Mesendoderm (in vitro differentiated cells): ENCODE measurements around the gene DOK1.

Experiments
- DNase-seq: peaks from one replicate; pipeline ENCODE4 v3.0.0; 2013
- H2AK5ac ChIP-seq: 2 replicates; pipeline ENCODE4 v1.6.1; 2013; ENCODE audit warnings: low read length, inconsistent platforms
- H2BK120ac ChIP-seq: 2 replicates; pipeline ENCODE4 v1.6.1; 2013; ENCODE audit warnings: low read depth, mild to moderate bottlenecking, low read length, moderate library complexity, mixed read lengths
- H2BK15ac ChIP-seq: replicated peaks from 2 replicates; pipeline ENCODE4 v1.6.1; 2013; ENCODE audit warnings: low read depth, mild to moderate bottlenecking, moderate library complexity
- H2BK5ac ChIP-seq: 2 replicates; pipeline ENCODE4 v1.6.1; 2013; ENCODE audit warnings: low read length, inconsistent platforms
- H3K18ac ChIP-seq: 2 replicates; pipeline ENCODE4 v1.6.1; 2013; ENCODE audit warnings: mild to moderate bottlenecking, low read length, mixed read lengths
- H3K23ac ChIP-seq: one replicate; pipeline ENCODE4 v1.6.1; 2013; ENCODE audit warnings: low read length
- H3K27ac ChIP-seq: 2 replicates; pipeline ENCODE4 v1.5.1; 2013; ENCODE audit warnings: low read depth, mild to moderate bottlenecking, inconsistent platforms, low read length, moderate library complexity
- H3K27me3 ChIP-seq: 2 replicates; pipeline ENCODE4 v1.6.1; 2013; ENCODE audit warnings: low read length, control low read depth, mild to moderate bottlenecking, inconsistent platforms; ENCODE audit not compliant: insufficient read depth, poor library complexity
- H3K36me3 ChIP-seq: 2 replicates; pipeline ENCODE4 v1.6.1; 2013; ENCODE audit warnings: low read length, inconsistent platforms; ENCODE audit not compliant: control insufficient read depth, insufficient read depth
- H3K4ac ChIP-seq: one replicate; pipeline ENCODE4 v1.6.1; 2013; ENCODE audit warnings: low read depth, mild to moderate bottlenecking, low read length, moderate library complexity
- H3K4me1 ChIP-seq: 2 replicates; pipeline ENCODE4 v1.6.1; 2013; ENCODE audit warnings: low read depth, low read length, inconsistent platforms; ENCODE audit not compliant: control insufficient read depth
- H3K4me2 ChIP-seq: 2 replicates; pipeline ENCODE4 v1.6.1; 2013; ENCODE audit warnings: low read length
- H3K4me3 ChIP-seq: 2 replicates; pipeline ENCODE4 v1.5.1; 2013; ENCODE audit warnings: mild to moderate bottlenecking, low read length
- H3K56ac ChIP-seq: one replicate; pipeline ENCODE4 v1.6.1; 2013; ENCODE audit warnings: low read length
- H3K79me1 ChIP-seq: 2 replicates; pipeline ENCODE4 v1.6.1; 2013; ENCODE audit warnings: low read length, inconsistent platforms
- H3K79me2 ChIP-seq: 2 replicates; pipeline ENCODE4 v1.6.1; 2013; ENCODE audit warnings: mild to moderate bottlenecking, low read length; ENCODE audit not compliant: control insufficient read depth, insufficient read depth
- H3K9ac ChIP-seq: 2 replicates; pipeline ENCODE4 v1.6.1; 2013; ENCODE audit warnings: low read length, inconsistent platforms
- H4K5ac ChIP-seq: one replicate; pipeline ENCODE4 v1.6.1; 2013; ENCODE audit warnings: low read length
- H4K8ac ChIP-seq: one replicate; pipeline ENCODE4 v1.6.1; 2013; ENCODE audit warnings: low read depth, mild to moderate bottlenecking, control low read depth, low read length, moderate library complexity
- WGBS: extraction: QIAGEN DNeasy Blood & Tissue Kit; methylation state at CpG from one replicate; pipeline ENCODE4 v1.1.7; 2013; ENCODE audit warnings: low lambda C conversion rate, missing lambda C conversion rate; ENCODE audit not compliant: insufficient coverage; ENCODE audit errors: extremely low coverage; 5-methylcytosine and 5-hydroxymethylcytosine counted together

Gene DOK1

GRCh38 chr2:74515271-74515980 is 39.1 kb upstream of the DOK1 start:
- H3K4me1 ChIP-seq, result peaks cover 3% of the 10 kb centered on the region

GRCh38 chr2:74515981-74516633 is 38.4 kb upstream of the DOK1 start:
- Histone ChIP-seq H3K27me3 (peaks cover 73% of the 10 kb centered on the region), H2BK120ac (no peak overlapping the region), H3K79me1 (no peaks in the 10 kb centered on the region), H3K79me2 (no peaks in the 10 kb centered on the region), H2BK15ac (no peak overlapping the region), H4K8ac (no peak overlapping the region), H3K27ac (no peak overlapping the region), H3K4ac (no peak overlapping the region), H3K4me2 (no peak overlapping the region), H2AK5ac (no peak overlapping the region), H3K4me3 (no peak overlapping the region), H2BK5ac (no peak overlapping the region), H3K56ac (peak overlapping the region; percentile 67), H3K9ac (peak overlapping the region; percentile 13), H3K18ac (no peak overlapping the region), H3K36me3 (no peaks in the 10 kb centered on the region), H3K23ac (no peak overlapping the region), H4K5ac (no peak overlapping the region), H3K4me1 (peaks cover 3% of the 10 kb centered on the region)
- DNase-seq, result peak; percentile 88
- no CpG with 5 or more reads among the region's 72 CpGs for WGBS

More at GRCh38 chr2:74515271-74515980, 39.1 kb upstream of the DOK1 start:
- Histone ChIP-seq H2BK5ac (no peak overlapping the region), H4K5ac (no peak overlapping the region), H3K79me2 (no peaks in the 10 kb centered on the region), H4K8ac (no peak overlapping the region), H3K36me3 (no peaks in the 10 kb centered on the region), H3K27ac (no peak overlapping the region), H3K23ac (peak overlapping the region; percentile 66), H3K79me1 (no peaks in the 10 kb centered on the region), H3K4me2 (no peak overlapping the region), H3K9ac (no peak overlapping the region), H3K56ac (peak overlapping the region; percentile 67), H2BK120ac (no peak overlapping the region), H2AK5ac (no peak overlapping the region), H3K18ac (no peak overlapping the region), H3K27me3 (peaks cover 78% of the 10 kb centered on the region), H3K4ac (no peak overlapping the region), H2BK15ac (no peak overlapping the region), H3K4me3 (no peak overlapping the region)
- no CpG with 5 or more reads among the region's 60 CpGs for WGBS
- peak; percentile 59 for DNase-seq

- Histone ChIP-seq H3K18ac (no peak overlapping the region), H2BK120ac (no peak overlapping the region), H2BK5ac (no peak overlapping the region), H3K27me3 (peaks cover 68% of the 10 kb centered on the region), H2AK5ac (no peak overlapping the region), H2BK15ac (no peak overlapping the region), H3K4me1 (peaks cover 3% of the 10 kb centered on the region), H3K79me2 (no peaks in the 10 kb centered on the region), H3K23ac (no peak overlapping the region), H3K27ac (no peak overlapping the region), H3K4ac (no peak overlapping the region), H3K9ac (no peak overlapping the region), H4K8ac (no peak overlapping the region), H3K56ac (no peak overlapping the region), H3K4me2 (no peak overlapping the region), H3K36me3 (no peaks in the 10 kb centered on the region), H3K79me1 (no peaks in the 10 kb centered on the region), H3K4me3 (no peak overlapping the region), H4K5ac (no peak overlapping the region)
- no peak for DNase-seq
- WGBS, result no CpG with 5 or more reads among the region's 13 CpGs
Measured at GRCh38 chr2:74516650-74517049, 37.9 kb upstream of the DOK1 start.

GRCh38 chr2:74522516-74522915 is 32.0 kb upstream of the DOK1 start:
- H3K23ac ChIP-seq, result no peak overlapping the region
- DNase-seq, result no peak
- H3K9ac ChIP-seq, result no peak overlapping the region
- no peak overlapping the region for H3K27ac ChIP-seq
- H3K79me2 ChIP-seq, result no peaks in the 10 kb centered on the region
- no CpG with 5 or more reads among the region's 3 CpGs for WGBS
- no peak overlapping the region for H2AK5ac ChIP-seq
- H3K4me1 ChIP-seq, result no peaks in the 10 kb centered on the region
- H3K4me2 ChIP-seq, result no peak overlapping the region
- H3K4ac ChIP-seq, result no peak overlapping the region
- peaks cover 4% of the 10 kb centered on the region for H3K36me3 ChIP-seq
- H2BK5ac ChIP-seq, result no peak overlapping the region
- H4K5ac ChIP-seq, result no peak overlapping the region
- no peak overlapping the region for H3K18ac ChIP-seq
- H3K79me1 ChIP-seq, result no peaks in the 10 kb centered on the region
- no peak overlapping the region for H3K4me3 ChIP-seq
- H2BK120ac ChIP-seq, result no peak overlapping the region
- no peak overlapping the region for H4K8ac ChIP-seq
- no peak overlapping the region for H2BK15ac ChIP-seq
- H3K56ac ChIP-seq, result no peak overlapping the region
- peaks cover 22% of the 10 kb centered on the region for H3K27me3 ChIP-seq

GRCh38 chr2:74524005-74524404 is 30.5 kb upstream of the DOK1 start:
- Histone ChIP-seq H3K23ac (no peak overlapping the region), H2BK5ac (no peak overlapping the region), H3K27me3 (peaks cover 9% of the 10 kb centered on the region), H3K4me2 (no peak overlapping the region), H2BK15ac (no peak overlapping the region), H3K4me1 (peaks cover 7% of the 10 kb centered on the region), H3K79me2 (peaks cover 14% of the 10 kb centered on the region), H3K9ac (no peak overlapping the region), H2BK120ac (no peak overlapping the region), H3K79me1 (peaks cover 14% of the 10 kb centered on the region), H3K4ac (no peak overlapping the region), H4K8ac (no peak overlapping the region), H3K18ac (no peak overlapping the region), H4K5ac (no peak overlapping the region), H3K36me3 (peaks cover 6% of the 10 kb centered on the region), H3K4me3 (no peak overlapping the region), H2AK5ac (no peak overlapping the region), H3K56ac (no peak overlapping the region), H3K27ac (no peak overlapping the region)
- WGBS, result no CpG with 5 or more reads among the region's 9 CpGs
- no peak for DNase-seq
